ENCODE data around the gene TSSK2.

The TSSK2 gene

DNA sequence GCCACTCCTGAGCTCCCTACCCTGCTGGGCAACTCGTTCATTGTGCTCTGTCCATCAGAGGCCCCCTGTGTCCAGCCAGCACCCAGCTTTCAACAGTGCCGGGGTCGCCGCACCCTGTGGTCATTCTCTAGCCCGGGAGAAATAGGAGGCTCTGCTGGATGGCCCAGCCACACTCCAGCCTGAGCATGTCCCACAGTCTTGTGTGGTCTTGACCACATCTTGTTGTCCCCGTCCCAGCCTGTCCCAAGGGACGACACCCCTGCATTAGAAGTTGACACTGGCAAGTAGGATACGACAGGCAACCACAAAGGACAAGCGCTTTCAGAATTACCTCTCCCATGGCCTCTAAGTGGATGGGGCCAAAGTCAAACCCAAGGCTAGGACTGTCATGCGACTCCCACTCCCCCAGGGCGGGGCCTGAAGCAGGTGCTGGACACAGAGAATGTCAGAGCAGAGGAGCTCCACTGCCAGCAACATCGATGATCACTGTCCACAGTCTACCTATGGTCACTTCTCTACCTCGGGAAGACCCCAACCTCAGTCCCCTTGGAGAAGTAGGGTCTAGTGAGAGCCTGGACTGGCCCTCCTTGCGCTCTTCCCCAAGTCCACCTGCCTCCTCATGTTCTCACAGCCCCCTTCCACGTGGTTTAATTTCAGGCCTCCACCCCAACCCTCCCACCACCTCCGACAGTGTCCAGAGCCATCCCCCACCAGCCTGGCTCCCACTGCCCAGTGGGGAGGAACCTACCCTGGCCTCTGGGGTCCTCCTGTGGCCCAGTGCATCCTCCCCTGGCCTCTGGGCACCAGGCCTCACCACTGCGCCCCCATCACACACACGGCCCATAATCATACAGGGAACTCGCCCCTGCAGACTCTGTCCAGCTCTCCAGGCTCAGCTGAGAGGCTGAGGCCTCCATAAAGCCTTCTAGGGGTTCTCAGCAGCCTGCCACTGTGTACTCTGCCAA, 4.5 kb upstream of the TSSK2 start:
- no peaks in the 10 kb centered on the region for H3K36me3 ChIP-seq (ENCODE audit: low read depth)
- no peaks in the 10 kb centered on the region for H3K27me3 ChIP-seq (ENCODE audit: insufficient read depth, poor library complexity, severe bottlenecking)
- H3K27ac ChIP-seq (ENCODE audit: poor library complexity, severe bottlenecking), result no peak overlapping the region
- DNase-seq (ENCODE audit: low spot score) (no peak), ATAC-seq (ENCODE audit: low read depth) (no peak)
- no peak overlapping the region for H3K4me3 ChIP-seq (ENCODE audit: severe bottlenecking)
- TF ChIP-seq, protein P1, sequence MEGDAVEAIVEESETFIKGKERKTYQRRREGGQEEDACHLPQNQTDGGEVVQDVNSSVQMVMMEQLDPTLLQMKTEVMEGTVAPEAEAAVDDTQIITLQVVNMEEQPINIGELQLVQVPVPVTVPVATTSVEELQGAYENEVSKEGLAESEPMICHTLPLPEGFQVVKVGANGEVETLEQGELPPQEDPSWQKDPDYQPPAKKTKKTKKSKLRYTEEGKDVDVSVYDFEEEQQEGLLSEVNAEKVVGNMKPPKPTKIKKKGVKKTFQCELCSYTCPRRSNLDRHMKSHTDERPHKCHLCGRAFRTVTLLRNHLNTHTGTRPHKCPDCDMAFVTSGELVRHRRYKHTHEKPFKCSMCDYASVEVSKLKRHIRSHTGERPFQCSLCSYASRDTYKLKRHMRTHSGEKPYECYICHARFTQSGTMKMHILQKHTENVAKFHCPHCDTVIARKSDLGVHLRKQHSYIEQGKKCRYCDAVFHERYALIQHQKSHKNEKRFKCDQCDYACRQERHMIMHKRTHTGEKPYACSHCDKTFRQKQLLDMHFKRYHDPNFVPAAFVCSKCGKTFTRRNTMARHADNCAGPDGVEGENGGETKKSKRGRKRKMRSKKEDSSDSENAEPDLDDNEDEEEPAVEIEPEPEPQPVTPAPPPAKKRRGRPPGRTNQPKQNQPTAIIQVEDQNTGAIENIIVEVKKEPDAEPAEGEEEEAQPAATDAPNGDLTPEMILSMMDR (IDR thresholded peaks at IDR 0.05; ENCODE audit: poor library complexity, severe bottlenecking), result no peak
- no peaks in the 10 kb centered on the region for H3K9me3 ChIP-seq (ENCODE audit: severe bottlenecking)
- peaks cover 10% of the 10 kb centered on the region for H3K4me1 ChIP-seq (ENCODE audit: insufficient read depth, poor library complexity, severe bottlenecking)

DNA sequence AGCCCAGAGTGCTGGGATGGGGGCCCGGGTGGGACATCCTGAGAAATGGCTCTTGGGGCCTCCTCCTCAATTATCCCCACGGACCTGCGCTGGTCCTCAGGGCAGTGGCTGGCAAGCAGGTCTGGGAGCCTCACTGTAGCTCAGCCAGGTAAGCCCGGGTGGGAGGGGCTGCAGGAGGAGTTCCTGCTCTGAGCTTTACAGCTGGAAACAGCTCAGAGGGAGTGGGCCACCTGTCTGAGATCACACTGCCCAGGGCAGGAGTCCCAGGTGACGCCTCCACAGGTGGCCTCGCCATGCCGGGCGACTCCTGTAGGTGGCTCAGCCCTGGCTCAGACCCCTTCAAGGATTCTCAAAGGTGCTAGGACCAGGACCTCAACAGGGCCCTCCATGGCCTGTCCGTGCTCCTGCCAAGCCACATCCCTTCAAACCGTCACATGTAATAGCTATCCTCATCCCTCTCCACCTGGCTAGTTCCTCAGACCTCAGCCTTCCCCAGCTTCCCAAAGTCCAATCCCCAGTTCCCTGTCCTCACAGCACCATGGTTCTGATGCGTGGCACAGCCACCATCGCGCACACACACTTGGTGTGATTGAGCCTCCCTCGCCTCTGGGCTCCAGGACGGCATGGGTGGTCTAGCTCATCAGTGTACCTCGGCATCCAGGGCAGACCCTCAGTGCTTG, 3.6 kb upstream of the TSSK2 start:
- TF ChIP-seq, protein P1 (IDR thresholded peaks at IDR 0.05; ENCODE audit: poor library complexity, severe bottlenecking), result no peak
- no peaks in the 10 kb centered on the region for H3K27me3 ChIP-seq (ENCODE audit: insufficient read depth, poor library complexity, severe bottlenecking)

DNA sequence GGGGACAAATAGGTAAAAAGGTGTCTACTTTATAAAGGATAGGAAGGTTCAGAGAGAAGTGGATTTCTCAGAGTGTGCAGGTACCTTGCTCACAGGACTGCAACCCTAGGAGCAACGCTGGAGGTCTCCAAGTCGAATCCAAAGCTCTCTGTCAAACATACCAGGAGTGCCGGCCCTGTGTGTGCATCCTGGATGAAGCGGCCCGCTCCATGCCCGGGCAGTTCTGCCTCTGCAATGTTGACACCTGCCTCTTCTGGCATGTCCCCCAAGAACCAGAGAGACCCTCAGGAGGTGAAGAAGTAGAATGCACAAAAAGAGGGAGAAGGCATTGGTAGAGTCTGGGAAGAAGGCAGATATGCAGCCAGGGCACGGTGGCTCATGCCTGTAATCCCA, 3.1 kb upstream of the TSSK2 start:
- ATAC-seq (ENCODE audit: low read depth) (no peak), DNase-seq (ENCODE audit: low spot score) (no peak)
- no peaks in the 10 kb centered on the region for H3K36me3 ChIP-seq (ENCODE audit: low read depth)
- no peaks in the 10 kb centered on the region for H3K9me3 ChIP-seq (ENCODE audit: severe bottlenecking)
- TF ChIP-seq, protein P1 (IDR thresholded peaks at IDR 0.05; ENCODE audit: poor library complexity, severe bottlenecking), result no peak
- H3K27ac ChIP-seq (ENCODE audit: poor library complexity, severe bottlenecking), result no peak overlapping the region
- no peaks in the 10 kb centered on the region for H3K27me3 ChIP-seq (ENCODE audit: insufficient read depth, poor library complexity, severe bottlenecking)
- no peak overlapping the region for H3K4me3 ChIP-seq (ENCODE audit: severe bottlenecking)
- peaks cover 10% of the 10 kb centered on the region for H3K4me1 ChIP-seq (ENCODE audit: insufficient read depth, poor library complexity, severe bottlenecking)

More for the DNA sequence above, 3.6 kb upstream of the TSSK2 start:
- H3K4me3 ChIP-seq (ENCODE audit: severe bottlenecking), result no peak overlapping the region
- no peaks in the 10 kb centered on the region for H3K9me3 ChIP-seq (ENCODE audit: severe bottlenecking)
- peaks cover 10% of the 10 kb centered on the region for H3K4me1 ChIP-seq (ENCODE audit: insufficient read depth, poor library complexity, severe bottlenecking)
- no peaks in the 10 kb centered on the region for H3K36me3 ChIP-seq (ENCODE audit: low read depth)
- DNase-seq (ENCODE audit: low spot score) (no peak), ATAC-seq (ENCODE audit: low read depth) (no peak)
- no peak overlapping the region for H3K27ac ChIP-seq (ENCODE audit: poor library complexity, severe bottlenecking)

DNA sequence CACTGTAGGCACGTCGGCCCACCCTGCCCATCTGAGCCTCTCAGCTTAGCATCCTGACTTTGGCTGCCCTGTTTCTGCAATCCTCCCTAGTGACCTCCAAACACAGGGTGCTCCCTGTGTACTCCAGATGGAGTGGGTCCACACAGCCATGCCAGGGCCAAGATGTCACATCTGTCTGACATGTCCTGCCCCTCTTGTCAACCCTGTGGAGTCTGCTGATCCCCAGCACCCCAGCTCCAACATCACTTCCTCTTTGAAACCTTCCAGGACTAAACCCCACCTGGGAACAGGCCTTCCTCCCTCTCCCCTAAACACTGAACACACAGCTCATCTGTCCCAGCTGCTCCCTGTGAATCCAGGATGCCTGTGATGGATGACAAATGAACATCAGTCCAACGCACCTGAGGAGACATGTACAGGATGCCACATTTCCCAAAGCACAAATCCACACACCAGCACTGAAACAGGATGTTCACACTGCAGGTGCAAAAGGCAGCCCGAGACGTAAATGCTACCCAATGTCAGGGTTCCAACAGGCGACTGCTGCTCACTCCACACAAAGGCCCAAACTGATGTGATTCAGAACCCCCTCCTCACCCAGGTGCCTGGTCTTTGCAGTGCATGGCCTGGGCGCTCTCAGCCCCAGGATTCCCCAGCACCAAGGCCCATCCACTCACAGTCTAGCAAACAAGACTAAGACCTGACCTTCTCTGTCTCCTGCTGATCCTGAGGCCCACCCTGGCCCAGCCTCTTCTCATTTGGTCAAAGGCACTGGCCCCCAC, 2.0 kb upstream of the TSSK2 start:
- ATAC-seq (ENCODE audit: low read depth) (no peak), DNase-seq (ENCODE audit: low spot score) (no peak)
- TF ChIP-seq, protein P1 (IDR thresholded peaks at IDR 0.05; ENCODE audit: poor library complexity, severe bottlenecking), result no peak
- no peaks in the 10 kb centered on the region for H3K9me3 ChIP-seq (ENCODE audit: severe bottlenecking)
- H3K27me3 ChIP-seq (ENCODE audit: insufficient read depth, poor library complexity, severe bottlenecking), result no peaks in the 10 kb centered on the region
- no peak overlapping the region for H3K4me3 ChIP-seq (ENCODE audit: severe bottlenecking)
- H3K27ac ChIP-seq (ENCODE audit: poor library complexity, severe bottlenecking), result peak overlapping the region; percentile 29
- H3K36me3 ChIP-seq (ENCODE audit: low read depth), result 0 out of 2 replicates have a peak, but pooled peaks cover 6% of the 10 kb centered on the region
- peaks cover 10% of the 10 kb centered on the region for H3K4me1 ChIP-seq (ENCODE audit: insufficient read depth, poor library complexity, severe bottlenecking)
